NCI-H748 (cell line): Measurements from ENCODE around the gene AUTS2.

ENCODE experiments used
- DNase-seq: peaks from one replicate; lab custom pipeline; 2025; ENCODE audit not compliant: unreplicated experiment; lab: John Stamatoyannopoulos, UW

AUTS2 gene

DNA sequence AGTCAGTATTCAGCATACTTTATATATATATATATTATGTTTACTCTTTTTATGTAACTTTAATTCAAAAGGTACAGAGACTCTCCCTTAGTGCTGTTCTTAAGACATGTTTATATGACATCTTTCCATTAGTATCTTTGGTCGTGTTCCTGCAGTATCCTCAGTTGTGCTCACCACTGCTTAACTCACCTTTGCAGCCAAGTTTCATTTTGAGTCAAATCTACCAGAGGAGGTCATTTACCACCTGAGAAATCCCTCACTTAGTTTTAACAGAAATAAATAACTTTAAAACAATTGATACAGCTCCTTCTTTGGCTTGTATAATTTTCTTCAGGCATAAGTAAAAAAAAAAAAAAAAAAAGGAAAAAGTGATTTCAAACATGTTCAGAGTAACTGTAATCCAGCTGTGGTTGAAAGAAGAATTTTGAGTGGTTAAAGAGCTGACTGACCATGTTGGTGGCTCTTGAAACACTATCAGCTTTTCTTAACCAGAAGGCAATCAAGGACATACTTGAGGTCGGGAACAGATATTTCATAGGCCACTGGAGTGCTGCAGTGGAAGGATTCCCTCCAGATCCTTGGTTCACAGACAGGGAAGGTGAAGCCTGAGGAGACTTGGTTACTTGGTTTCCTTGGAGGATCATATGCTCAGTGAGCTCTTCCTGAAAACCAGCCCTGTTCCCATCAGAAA lies 116.8 kb downstream of the AUTS2 start:
- no peak for DNase-seq

GRCh38 chr7:69717221-69717620 lies 118.9 kb downstream of the AUTS2 start:
- peak; percentile 24 for DNase-seq

DNA sequence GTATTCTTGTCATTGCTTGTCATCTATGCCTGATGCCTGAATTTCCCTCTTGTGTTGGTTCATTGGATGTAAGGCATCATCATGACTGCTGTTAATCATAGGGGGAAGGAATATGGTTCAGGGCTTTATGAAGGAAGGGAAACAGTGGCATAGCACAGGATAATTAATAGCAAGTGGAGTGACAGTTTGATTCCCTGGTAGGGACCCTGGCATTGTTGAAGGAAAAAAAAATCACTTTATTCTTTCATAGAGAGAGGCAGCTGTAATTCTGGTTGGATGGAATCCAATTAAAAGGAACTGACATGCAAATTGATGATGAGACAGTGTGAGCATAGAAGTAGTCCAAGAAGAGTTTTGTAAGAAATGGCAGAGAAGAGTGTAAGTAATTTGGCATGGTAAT lies 121.4 kb downstream of the AUTS2 start:
- DNase-seq: no peak

DNA sequence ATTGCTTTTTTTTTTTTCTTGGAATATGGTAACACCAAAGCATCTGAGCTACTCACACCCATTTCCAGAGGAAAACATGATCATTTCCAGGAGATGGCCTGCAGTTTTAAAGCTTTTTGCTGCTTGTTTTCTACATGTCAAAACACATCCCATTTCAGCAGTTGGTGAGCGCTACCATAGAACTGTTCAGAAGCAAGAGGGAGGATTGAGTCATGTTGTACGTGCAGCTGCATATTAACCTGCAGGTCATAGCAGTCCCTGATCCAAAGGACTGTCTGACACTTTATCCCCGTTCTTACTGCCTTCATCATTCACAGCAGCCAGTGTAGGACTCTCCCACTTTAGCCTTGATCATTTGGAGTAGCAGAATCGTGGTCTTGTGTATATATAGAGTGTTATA lies 124.6 kb downstream of the AUTS2 start:
- no peak for DNase-seq

DNA sequence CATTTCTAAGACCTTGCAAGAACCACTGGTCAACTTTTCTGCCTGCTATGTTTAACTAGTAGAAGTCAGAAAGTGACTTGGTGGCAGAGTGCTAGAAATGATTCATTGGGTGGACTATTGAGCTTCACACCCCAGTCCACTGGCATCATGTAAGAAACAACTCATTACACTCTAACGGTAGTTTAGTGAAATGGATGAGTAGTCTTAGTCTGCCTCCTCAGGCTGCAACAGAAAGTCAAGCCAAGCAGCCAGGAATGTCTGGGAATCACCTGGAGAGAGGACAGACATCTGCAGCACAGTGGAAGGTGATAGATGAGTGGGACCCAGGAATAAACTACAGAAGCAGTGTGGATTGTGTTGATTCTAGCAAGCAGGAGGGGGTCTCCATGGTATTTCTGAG lies 125.4 kb downstream of the AUTS2 start:
- DNase-seq: no peak

DNA sequence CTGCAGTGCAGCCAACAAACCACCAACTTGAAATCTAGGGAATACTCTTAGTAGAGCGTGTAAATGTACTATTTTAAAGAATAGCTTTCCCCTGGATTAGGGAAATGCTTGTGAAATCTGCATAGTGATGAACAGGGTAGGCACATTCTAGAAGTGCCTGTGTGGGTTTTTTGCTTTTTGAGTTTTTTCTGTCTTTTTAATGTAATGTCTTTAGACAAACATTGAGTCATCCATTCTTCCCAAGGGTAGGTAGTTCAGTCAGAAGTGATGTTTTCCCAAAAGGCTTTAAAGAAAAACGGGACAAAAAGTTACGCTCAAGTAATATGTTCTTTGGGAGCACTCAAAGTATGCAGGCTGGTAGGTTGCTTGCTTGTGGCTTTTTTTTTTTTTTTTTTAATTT lies 130.0 kb downstream of the AUTS2 start:
- DNase-seq: no peak

DNA sequence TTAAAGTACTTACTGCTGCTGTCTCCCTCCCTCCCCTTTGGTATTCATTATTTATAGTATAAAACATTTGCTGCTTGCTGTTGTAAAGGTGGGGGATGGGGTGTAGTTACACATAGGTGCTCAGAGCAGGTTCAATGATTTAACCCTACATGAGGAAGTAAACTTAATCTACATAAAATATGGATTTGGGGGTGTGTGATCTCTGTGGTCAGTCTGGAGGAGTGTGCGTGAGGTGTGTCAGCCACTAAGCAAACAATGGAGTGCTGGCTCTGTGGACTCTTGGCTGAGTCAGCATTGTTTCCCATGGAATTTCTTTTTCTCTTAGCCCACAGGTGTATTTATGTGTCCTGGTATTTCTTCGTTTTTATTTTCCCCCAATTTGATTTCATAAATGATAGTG lies 133.9 kb downstream of the AUTS2 start:
- DNase-seq: peak; percentile 57

- DNase-seq: no peak
Observed at GRCh38 chr7:69735582-69735981, 137.3 kb downstream of the AUTS2 start.

DNA sequence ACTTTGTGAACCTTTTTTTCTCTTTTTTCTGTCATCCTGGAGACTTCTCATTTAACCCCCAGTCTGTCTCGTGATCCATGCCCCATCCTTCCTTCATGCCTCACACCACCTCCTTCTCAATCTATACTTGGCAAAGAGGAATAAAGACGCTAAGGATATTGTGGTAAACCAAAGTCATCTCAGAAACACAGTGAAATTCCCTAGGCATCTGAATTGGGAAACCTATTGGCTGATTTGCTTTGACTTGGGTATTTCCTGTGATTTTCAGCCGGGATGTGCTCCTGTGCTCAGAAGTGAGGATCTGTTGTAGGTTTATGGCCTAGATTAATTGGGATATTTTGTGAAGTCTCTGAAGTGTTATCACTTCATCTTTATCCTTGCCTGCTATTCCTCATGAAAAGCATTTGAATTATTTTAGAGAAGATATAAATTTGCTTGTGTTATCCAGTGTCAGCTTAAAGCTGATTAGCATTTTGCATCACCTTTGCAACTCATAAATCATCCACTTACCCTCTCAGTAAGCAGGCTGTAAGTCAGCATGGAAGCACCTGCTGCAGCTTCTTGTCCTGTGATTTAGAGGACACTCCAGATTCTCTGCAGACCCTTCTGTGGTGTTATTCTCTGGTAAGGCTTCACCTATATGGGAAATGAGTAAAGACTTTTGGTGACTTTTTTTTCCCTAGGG lies 138.0 kb downstream of the AUTS2 start:
- peak; percentile 21 for DNase-seq

DNA sequence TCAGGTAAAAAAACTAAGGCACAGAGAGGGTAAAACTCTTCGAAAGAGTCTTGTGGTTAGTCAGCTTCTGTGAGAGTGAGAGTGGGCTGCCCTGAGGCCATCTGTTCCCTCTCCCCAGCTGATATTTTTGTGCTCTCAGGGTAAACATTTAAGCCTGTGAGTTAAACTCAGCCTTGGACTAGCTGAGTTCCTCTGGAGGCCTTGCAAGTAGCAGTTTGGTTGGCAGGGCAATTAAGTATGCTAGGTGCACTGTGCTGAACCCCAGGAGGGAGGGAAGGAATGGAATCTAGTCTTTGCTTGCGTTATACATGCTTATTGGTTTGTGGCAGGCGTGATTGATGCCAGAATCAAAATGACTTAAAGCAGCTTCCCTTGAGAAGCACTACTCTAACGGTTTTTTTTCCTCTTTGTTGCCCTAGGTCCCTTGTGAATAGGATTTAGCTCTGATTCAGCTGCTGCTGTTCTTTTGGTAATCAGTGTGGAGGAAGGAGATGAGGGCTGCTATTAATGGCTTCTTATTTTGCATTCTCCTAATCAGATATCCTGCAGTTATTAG lies 140.2 kb downstream of the AUTS2 start:
- DNase-seq: no peak

DNA sequence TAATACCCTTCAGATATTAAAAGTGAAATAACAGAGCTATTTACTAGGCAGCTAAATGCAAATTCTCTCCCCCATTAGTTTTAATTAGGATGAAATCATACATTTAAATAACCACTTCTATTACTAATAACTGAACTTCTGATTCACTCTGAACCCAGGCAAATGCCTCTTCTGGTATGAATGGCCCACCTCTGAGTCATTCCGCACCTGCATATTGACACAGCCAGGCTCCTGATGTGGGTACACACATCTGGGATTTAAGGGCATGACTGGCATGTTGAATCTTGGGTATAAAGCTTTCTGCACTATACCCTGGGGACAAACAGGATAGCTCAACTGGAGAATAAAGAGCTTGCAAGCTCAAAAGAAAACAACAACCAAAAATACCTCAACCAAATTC lies 140.9 kb downstream of the AUTS2 start:
- DNase-seq: no peak

- peak; percentile 50 for DNase-seq
Observed at GRCh38 chr7:69739931-69740431, 141.7 kb downstream of the AUTS2 start.

DNA sequence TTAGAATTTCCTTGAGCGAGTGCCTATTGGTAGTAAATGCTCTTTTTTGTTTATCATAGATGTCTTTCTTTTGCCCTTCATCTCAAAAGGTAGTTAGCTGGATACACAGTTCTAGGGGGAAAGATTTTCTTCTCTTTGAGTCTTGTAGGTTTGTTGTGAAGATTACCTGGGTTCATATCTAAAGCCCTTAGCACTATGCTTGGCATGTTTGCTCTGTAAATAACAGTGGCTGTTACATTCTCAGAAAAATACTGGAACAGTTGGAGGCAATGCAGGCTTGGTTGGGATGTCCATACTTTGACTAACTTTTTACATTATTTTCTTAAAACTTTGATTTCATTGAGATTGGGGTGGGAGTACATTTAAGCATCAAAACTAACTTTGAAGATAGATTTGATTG lies 144.0 kb downstream of the AUTS2 start:
- DNase-seq: no peak

GRCh38 chr7:69743436-69743835 lies 145.2 kb downstream of the AUTS2 start:
- DNase-seq: no peak

GRCh38 chr7:69744026-69744425 lies 145.8 kb downstream of the AUTS2 start:
- no peak for DNase-seq

DNA sequence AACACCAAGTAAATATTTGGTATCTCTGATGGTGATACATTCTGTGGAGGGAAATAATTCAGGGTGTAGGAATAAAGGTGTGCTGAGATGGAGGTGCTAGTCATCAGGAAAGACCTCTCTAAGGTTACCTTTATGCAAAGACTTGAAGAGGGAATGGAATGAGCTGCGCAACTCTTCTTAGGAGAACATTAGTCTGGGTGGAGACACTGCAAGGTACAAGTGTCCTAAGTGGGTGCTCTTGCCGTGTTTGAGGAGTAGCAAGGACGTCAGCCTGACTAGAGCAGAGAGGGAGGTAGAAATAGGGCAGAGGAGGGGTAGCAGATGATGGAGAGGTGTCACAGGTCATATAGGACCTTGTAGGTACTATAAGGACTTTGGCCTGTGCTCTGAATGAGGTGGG lies 148.1 kb downstream of the AUTS2 start:
- DNase-seq: no peak

- no peak for DNase-seq
Observed at GRCh38 chr7:69747144-69747543, 148.9 kb downstream of the AUTS2 start.

DNA sequence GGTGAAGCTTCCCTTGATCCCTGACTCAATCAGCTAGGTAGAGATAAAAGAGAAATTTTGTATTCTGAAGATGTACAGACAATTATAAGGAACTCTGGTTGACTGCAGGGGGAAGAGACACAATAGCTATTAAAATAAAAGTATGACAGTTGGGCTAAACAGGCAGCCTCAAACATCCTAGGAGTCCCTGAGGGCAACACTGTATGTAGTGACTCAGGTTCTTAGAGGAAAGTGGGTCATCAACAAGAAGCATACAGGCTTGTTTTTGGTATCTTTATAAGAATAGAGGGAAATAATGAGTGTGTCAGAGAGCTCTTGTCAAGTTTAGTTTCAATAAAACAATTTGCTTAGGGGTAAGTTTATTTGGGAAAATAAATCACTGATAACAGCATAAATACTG lies 150.3 kb downstream of the AUTS2 start:
- no peak for DNase-seq

GRCh38 chr7:69749372-69749979 lies 151.2 kb downstream of the AUTS2 start:
- peak; percentile 59 for DNase-seq

DNA sequence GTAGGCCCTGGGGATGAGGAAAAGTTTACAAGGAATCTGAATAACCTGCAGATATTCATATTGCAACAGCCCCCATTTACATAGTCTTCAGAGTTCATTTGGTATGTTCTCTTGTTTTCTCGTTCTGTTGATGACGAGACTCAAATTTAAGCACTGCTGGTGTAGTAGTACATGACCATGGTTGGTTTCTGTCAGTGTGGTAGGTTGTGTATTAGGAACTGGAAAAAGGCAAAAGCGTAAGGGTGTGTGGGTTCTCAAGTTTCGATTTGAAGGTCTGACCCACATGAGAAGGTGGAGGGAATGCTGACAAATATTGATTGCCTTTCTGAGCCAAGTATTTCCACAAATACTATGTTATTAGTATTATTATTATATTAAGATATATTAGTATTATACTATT lies 151.7 kb downstream of the AUTS2 start:
- DNase-seq: no peak

- peak; percentile 78 for DNase-seq
Observed at GRCh38 chr7:69751026-69751425, 152.8 kb downstream of the AUTS2 start.

GRCh38 chr7:69753981-69754380 lies 155.7 kb downstream of the AUTS2 start:
- DNase-seq: no peak
